Fibroblast of lung (primary cell): Measurements from ENCODE around the gene MDM1. TPM values are rescaled to one million over a fixed set of nuclear protein-coding genes. Genes with fewer than 3 reads are reported as not detected.
A peak's percentile ranks its signal among the peaks of the same experiment; 100 is the strongest.

Source experiments
- DNase-seq, 2 donors: peaks; one replicate each; pipeline versions ENCODE4 v3.0.0 to v3.0.0-alpha.2; 2010; ENCODE audit warnings: low read depth in 2 of 2
- H2AFZ ChIP-seq: 2 replicates; pipeline ENCODE4 v1.5.1; 2012; ENCODE audit warnings: low read length, control low read depth, inconsistent platforms
- H3K27ac ChIP-seq: 2 replicates; pipeline ENCODE4 v1.5.1; 2011; ENCODE audit warnings: low read length, control low read depth; ENCODE audit not compliant: insufficient read depth
- H3K27me3 ChIP-seq: 2 replicates; pipeline ENCODE4 v1.5.1; 2011; ENCODE audit warnings: mild to moderate bottlenecking, low read length; ENCODE audit not compliant: control insufficient read depth, insufficient read depth
- H3K36me3 ChIP-seq: 2 replicates; pipeline ENCODE4 v1.5.1; 2011; ENCODE audit warnings: low read length; ENCODE audit not compliant: control insufficient read depth, insufficient read depth
- H3K4me1 ChIP-seq: 2 replicates; pipeline ENCODE4 v1.5.1; 2011; ENCODE audit warnings: low read length; ENCODE audit not compliant: control insufficient read depth, insufficient read depth; ENCODE audit errors: extremely low read depth
- H3K4me2 ChIP-seq: 2 replicates; pipeline ENCODE4 v1.5.1; 2011; ENCODE audit warnings: low read length, control low read depth; ENCODE audit not compliant: insufficient read depth; ENCODE audit errors: extremely low read depth
- H3K4me3 ChIP-seq, 4 experiments: fragments of 200-600 bp in 1 of 4; sonication (generic) in 1 of 4; replicated peaks in 1 of 4; 2 replicates each; pipeline ENCODE4 v1.5.1; 2011 to 2016; ENCODE audit warnings: low read length in 4 of 4, low read depth in 3 of 4, mild to moderate bottlenecking in 3 of 4, control low read depth in 2 of 4, inconsistent platforms in 1 of 4, mixed read lengths in 1 of 4; ENCODE audit not compliant: insufficient read depth in 1 of 4; ENCODE audit errors: control extremely low read depth in 1 of 4
- H3K79me2 ChIP-seq: 2 replicates; pipeline ENCODE4 v1.5.1; 2012; ENCODE audit warnings: mild to moderate bottlenecking, low read length, inconsistent platforms; ENCODE audit not compliant: control insufficient read depth, insufficient read depth
- H3K9ac ChIP-seq: 2 replicates; pipeline ENCODE4 v1.5.1; 2011; ENCODE audit warnings: mild to moderate bottlenecking, low read length, control low read depth; ENCODE audit not compliant: insufficient read depth
- H3K9me3 ChIP-seq: 2 replicates; pipeline ENCODE4 v1.5.1; 2012; ENCODE audit warnings: low read depth, low read length; ENCODE audit not compliant: control insufficient read depth, insufficient read depth
- H4K20me1 ChIP-seq: 2 replicates; pipeline ENCODE4 v1.5.1; 2011; ENCODE audit warnings: low read length; ENCODE audit not compliant: control insufficient read depth, insufficient read depth; ENCODE audit errors: extremely low read depth
- EZH2 ChIP-seq: IDR thresholded peaks from 2 replicates; pipeline ENCODE4 v1.5.1; 2012; ENCODE audit warnings: low read length, control low read depth, mild to moderate bottlenecking; ENCODE audit errors: missing control alignments
- polyA plus RNA-seq, 2 donors: library from polyadenylated mRNA; depleted of rRNA in 1 of 2; stranded (reverse) in 1 of 2; unstranded in 1 of 2; fragments of >200 nt; gene quantifications; 2 replicates each; pipeline ENCODE4 v1.2.1, GENCODE V29; 2011 to 2012; ENCODE audit warnings: missing spikeins in 1 of 2
- total RNA-seq: library from RNA; depleted of rRNA; stranded (reverse); fragments of >200 nt; gene quantifications from 2 replicates; pipeline ENCODE4 v1.2.1, GENCODE V29; 2014
- TF ChIP-seq, protein P1 (sequence below), 2 donors: IDR thresholded peaks in 1 of 2; conservative IDR thresholded peaks in 1 of 2; 1 replicate in 1 of 2; 2 replicates in 1 of 2; pipeline ENCODE4 v1.5.1; 2011 to 2012; ENCODE audit warnings: low read length in 2 of 2, control low read depth in 1 of 2, inconsistent platforms in 1 of 2, low read depth in 1 of 2, mild to moderate bottlenecking in 1 of 2

The MDM1 gene
- total and polyA plus RNA-seq, 2 donors (not counting 1 experiment from before 2014, with no cell fraction given) = 7.4 to 12.4 TPM

DNA sequence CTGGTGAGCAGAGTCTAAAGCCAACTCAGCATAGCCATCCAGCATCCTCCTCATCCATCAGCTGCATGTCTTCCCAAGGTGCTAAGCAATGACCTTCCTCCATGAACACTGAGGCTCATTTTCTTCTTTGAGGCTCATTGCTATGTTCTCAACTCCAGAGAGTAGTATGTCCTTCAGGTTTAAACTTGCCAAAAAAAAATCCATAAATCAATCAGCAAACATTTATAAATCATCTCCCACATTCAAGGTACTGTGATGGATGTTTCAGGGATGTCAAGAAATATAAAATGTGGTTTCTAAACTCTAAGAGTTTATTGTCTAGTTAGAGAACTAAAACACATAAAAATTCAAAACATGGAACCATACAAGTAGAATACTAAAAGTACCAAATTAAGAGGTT is 29.8 kb upstream of the MDM1 start:
- Histone ChIP-seq H3K79me2 (no peaks in the 10 kb centered on the region), H3K9me3 (no peaks in the 10 kb centered on the region), H3K9ac (no peak overlapping the region), H3K27me3 (no peaks in the 10 kb centered on the region), H3K4me3 (no peak overlapping the region), H2AFZ (no peak overlapping the region), H3K27ac (no peak overlapping the region), H4K20me1 (no peaks in the 10 kb centered on the region), H3K4me2 (no peak overlapping the region), H3K36me3 (no peaks in the 10 kb centered on the region), H3K4me1 (peaks cover 5% of the 10 kb centered on the region)
- TF ChIP-seq, protein P1, sequence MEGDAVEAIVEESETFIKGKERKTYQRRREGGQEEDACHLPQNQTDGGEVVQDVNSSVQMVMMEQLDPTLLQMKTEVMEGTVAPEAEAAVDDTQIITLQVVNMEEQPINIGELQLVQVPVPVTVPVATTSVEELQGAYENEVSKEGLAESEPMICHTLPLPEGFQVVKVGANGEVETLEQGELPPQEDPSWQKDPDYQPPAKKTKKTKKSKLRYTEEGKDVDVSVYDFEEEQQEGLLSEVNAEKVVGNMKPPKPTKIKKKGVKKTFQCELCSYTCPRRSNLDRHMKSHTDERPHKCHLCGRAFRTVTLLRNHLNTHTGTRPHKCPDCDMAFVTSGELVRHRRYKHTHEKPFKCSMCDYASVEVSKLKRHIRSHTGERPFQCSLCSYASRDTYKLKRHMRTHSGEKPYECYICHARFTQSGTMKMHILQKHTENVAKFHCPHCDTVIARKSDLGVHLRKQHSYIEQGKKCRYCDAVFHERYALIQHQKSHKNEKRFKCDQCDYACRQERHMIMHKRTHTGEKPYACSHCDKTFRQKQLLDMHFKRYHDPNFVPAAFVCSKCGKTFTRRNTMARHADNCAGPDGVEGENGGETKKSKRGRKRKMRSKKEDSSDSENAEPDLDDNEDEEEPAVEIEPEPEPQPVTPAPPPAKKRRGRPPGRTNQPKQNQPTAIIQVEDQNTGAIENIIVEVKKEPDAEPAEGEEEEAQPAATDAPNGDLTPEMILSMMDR (conservative IDR thresholded peaks at IDR 0.05 in 1 of 2, IDR thresholded peaks at IDR 0.05 in 1 of 2; ENCODE audit: low read depth in 1 of 2, low read length in 2 of 2) = no peak
- TF ChIP-seq EZH2 = no peak
- DNase-seq = no peak

DNA sequence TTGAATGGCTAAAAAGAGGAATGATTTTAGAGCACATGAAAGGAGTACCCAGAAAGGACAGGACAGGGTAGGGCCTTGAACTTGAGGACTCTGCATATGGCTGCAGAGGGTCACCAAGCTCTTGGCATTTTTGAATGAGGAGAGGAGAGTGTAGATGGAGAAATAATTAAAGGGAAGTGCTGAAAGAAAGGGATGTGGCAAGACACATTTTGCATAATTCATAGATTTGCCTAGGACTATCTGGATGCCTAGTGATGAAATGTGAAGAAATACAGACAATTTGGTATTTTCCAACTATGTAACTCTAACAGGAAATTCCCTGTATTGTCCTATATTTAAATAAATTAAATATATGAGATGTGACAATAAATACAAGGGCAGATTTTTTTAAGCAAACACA is 27.5 kb upstream of the MDM1 start:
- H3K9me3 ChIP-seq = no peaks in the 10 kb centered on the region
- no peak overlapping the region for H3K4me2 ChIP-seq
- H3K9ac ChIP-seq = no peak overlapping the region
- no peak overlapping the region for H2AFZ ChIP-seq
- H3K79me2 ChIP-seq = no peaks in the 10 kb centered on the region
- no peak overlapping the region for H3K4me3 ChIP-seq
- TF ChIP-seq EZH2 = no peak
- H4K20me1 ChIP-seq = no peaks in the 10 kb centered on the region
- no peaks in the 10 kb centered on the region for H3K27me3 ChIP-seq
- H3K36me3 ChIP-seq = no peaks in the 10 kb centered on the region
- DNase-seq = no peak
- peaks cover 2% of the 10 kb centered on the region for H3K4me1 ChIP-seq
- no peak overlapping the region for H3K27ac ChIP-seq

DNA sequence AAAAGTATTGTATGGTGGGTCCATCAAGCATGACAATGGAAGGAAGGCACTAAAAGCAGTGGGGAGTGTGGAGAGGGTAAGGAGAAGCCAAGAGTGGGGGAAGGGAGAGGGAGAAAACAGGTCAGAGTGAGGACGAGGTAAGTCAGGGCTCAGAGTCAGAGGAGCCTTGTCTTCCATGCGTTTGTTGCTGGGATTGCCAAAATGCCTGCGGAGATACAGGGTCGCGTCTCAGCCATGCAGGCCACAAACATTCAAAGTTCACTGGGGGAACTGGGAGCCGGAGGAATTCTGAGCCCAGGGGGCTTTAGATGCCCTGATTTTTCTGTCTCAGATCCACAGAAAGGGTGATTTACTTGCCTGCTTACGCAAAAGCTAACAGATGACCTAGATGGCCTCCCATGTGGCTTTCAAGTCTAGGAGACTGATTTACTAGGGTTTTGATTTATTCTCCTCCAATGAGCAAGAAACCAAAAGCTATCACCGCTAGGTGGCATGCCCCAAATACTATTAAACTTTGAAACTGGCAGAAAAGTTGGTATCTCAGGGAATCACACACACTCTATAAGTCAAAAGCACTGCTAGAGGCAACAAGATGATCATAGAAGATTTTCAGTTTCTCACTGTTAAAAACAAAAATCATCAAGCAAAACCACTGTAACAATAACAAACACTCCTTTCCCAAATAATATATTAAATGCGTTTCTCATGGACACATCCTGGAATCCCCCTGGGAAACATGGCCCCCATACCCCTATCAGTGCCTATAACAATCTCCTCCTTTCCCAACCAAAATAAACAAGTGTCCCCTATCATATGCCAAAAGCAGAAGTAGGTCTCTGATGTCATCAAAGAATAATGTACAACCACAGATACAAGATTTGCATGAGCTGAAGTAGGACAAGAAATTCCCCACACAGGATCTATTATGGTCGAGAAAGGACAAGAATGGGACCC is 26.6 kb upstream of the MDM1 start:
- no peaks in the 10 kb centered on the region for H3K36me3 ChIP-seq
- no peak overlapping the region for H3K27ac ChIP-seq
- no peak overlapping the region for H3K4me3 ChIP-seq
- H4K20me1 ChIP-seq = no peaks in the 10 kb centered on the region
- H2AFZ ChIP-seq = peak overlapping the region; percentile 81
- H3K9me3 ChIP-seq = no peaks in the 10 kb centered on the region
- H3K27me3 ChIP-seq = no peaks in the 10 kb centered on the region
- no peak overlapping the region for H3K4me2 ChIP-seq
- no peak for TF ChIP-seq EZH2
- TF ChIP-seq, protein P1 (conservative IDR thresholded peaks at IDR 0.05 in 1 of 2, IDR thresholded peaks at IDR 0.05 in 1 of 2; ENCODE audit: low read depth in 1 of 2, low read length in 2 of 2) = peak; percentile 71 to 72
- no peak overlapping the region for H3K9ac ChIP-seq
- no peaks in the 10 kb centered on the region for H3K79me2 ChIP-seq
- peak; percentile 73 to 84 for DNase-seq
- peaks cover 2% of the 10 kb centered on the region for H3K4me1 ChIP-seq
